CD4-positive, alpha-beta T cell treated with Interleukin-17A for 4 hours (primary cell): Measurements from ENCODE around the gene TRANK1.
A peak's percentile ranks its signal among the peaks of the same experiment; 100 is the strongest.
"Not testable (repeated sequence)": the region's sequence is repeated elsewhere in the genome, so short reads cannot be mapped to it uniquely, and the experiment has no call there.

Experiments used
- DNase-seq: peaks from one replicate; pipeline ENCODE4 v3.0.0-alpha.2; 2020; ENCODE audit warnings: mixed read lengths

TRANK1 gene

DNA sequence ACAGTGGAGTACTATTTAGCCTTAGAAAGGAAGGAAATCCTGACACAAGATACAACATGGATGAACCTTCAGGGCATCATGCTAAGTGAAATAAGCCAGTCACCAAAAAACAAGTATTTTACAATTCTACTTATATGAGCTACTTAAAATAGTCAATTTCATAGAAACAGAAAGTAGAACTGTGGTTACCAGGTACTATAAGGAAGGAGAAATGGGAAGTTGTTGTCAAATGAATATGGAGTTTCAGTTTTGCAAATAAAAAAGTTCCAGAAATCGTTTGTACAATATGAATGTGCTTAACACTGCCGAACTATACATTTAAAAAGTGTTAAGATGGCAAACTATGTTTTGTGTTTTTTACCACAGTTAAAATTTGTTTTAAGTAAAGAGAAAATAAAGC, 26.8 kb downstream of the TRANK1 start:
- no peak for DNase-seq

DNA sequence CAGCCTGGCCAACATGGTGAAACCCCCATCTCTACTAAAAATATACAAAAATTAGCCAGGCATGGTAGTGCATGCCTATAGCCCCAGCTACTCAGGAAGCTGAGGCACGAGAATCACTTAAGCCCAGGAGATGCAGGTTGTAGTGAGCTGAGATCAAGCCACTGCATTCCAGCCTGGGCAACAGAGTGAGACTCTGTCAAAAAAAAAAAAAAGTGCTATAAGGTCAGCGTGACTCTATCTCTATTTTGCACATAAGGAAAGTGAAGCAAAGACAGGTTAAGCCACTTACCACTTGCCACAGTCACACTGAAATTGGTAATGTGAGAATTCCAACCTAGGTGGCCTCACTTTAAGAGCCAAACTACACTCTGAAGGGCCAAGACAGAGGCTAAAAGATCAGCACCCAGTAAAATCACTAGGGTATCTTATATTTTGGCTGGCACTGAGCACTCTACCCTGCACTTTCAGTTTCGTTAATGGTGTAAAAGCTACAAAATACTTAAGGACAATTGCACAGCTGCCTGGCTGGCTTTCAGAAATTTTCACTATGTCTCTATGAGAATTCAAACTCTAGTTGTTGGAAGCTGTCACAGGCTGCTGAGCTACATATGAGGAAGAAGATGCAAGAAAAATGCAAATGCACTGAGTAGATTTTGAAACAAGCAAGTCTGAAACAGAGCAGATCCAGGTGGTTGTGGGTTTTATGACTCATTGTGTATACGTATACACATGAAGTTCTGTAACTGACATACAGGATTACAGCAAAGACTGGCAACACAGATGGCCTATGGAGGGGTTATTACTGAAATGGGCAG, 32.7 kb downstream of the TRANK1 start:
- DNase-seq = peak; percentile 49

DNA sequence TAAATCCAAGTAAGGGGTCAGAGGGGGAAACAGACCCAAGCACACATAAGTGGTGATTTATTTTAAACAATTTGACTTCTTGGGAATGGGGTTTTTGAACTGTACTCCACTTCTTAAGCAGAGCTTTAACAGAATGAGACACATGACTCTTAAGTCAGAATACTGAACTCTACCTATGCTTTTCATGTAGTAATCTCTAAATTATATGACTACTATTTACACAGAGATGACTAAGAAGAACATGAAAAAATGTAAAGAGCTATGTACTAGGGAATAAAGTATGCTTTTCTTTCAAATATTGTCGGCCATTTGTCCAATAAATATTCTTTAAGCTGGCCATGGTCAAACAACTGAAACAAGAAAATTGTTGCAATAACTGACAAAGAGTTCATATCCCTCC, 35.2 kb downstream of the TRANK1 start:
- no peak for DNase-seq

DNA sequence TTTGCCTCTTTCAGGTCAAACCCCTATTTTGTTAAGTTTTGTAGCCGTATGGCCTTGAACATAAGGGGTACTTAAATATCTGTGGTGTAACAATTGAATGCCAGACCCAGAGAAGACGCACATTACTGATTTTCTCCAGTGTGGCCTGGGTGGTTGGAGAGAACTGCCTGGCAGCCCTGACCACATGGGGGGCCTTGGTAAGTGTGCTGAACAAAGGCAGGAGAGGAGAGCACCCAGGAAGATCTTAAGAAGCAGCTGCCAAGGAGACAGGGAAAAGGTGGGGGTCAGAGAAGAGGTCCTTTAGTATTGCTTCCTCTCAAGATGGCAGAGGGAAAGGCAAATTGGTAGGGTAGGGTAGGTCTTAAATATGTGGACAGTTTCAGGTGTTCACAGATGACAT, 35.7 kb downstream of the TRANK1 start:
- no peak for DNase-seq

DNA sequence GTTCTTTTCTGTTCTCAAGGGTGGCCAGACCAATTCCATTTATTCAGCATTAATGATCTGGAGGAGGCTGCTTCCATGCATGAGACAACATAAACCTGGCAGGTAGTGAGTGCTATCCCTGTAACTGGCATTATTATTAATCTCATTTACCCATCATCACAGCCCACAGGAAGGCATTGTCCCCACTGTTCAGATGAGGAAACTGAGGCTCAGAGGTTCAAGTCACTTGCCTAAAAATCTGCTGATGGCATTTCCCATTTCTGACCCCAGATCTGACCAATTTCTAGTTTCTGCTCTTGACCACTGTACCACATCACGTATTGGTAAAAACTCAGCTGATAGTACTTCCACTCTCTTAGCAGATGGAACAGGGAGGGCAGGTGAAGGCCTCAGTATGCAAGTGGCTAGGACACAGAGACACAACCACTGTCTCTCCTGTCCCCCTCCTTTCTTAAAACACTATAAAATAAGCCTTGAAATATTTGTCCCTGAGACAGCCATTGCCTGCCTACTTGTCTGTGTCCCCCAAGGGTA, 36.1 kb downstream of the TRANK1 start:
- DNase-seq = no peak

DNA sequence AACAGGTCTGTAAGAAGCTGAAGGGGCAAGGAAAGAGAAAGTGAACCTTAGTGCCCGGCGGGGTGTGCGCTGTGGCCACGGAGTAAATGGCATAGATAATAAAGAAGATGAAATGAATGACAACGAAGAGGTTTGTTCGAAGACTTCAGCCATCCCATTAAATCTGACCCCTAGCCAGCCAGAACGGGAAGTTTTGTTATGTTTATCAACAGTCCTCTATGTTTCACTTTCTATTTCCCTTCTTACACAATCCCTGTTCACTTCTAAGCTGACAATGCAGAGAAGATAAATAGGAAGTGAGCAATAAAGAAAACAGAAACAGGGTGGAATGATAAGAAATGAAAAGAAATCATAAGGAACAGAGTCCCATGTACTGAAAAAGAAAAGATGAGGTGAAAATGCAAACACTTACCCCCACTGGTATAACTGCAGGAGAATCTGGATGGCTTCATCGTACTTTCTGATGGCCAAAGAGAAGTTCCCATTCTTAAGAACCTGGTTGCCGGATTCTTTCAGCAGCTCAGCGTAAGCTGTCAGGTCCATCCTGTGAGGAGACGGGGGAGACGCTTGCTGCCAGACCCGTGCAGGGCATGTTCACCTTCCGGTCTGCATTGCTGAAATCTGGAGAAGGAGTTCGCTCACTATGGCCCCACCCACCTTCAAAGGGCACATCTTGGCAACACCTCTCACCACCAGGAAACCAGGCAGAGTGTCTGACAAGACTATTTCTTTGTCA, 36.8 kb downstream of the TRANK1 start:
- DNase-seq = peak; percentile 83

DNA sequence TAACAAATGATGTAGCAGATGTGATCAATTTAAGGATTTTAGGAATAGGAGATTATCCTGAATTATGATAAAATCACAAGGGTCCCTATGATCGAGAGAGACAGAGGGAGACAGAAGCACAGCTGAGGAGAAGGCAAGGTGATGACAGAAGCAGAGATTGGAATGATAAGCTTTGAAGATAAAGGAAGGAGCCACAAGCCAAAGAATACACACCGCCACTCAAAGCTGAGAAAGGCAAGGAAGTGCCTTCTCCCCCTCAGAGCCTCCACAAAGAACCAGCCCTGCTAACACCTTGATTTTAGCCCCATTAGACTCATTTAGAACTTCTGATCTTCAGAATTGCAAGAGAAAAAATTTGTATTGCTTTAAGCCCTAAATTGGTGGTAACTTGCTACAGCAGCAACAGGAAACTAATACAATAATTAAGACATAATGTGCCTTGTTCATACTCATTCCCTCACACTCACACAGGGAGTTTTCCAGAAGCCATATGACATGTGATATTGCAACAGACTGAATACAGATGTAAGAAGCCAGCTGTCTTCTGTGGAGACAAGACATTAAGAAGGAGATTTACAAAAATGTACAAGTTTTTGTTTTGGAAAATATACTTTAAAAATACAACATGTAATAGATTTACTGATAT, 38.2 kb downstream of the TRANK1 start:
- DNase-seq = peak; percentile 45

DNA sequence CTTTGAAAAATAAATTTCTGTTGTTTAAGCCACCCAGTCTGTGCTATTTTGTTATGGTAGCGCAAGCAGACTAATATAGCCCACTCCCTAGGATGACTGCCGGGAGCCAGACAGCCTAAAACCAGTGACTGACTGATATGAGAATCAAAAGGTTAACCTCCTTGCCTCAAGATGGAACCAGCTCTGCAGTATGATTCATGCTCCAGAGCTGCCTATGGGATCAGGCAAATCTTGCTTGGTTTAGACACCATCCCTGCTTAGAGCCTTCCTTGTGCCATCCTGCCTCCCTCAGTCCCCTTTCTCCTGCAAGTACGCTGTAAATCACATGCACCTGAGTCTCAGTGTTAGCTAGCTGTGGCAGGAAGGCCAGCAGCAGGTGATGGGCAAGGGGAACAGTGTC, 39.3 kb downstream of the TRANK1 start:
- DNase-seq = peak; percentile 19

DNA sequence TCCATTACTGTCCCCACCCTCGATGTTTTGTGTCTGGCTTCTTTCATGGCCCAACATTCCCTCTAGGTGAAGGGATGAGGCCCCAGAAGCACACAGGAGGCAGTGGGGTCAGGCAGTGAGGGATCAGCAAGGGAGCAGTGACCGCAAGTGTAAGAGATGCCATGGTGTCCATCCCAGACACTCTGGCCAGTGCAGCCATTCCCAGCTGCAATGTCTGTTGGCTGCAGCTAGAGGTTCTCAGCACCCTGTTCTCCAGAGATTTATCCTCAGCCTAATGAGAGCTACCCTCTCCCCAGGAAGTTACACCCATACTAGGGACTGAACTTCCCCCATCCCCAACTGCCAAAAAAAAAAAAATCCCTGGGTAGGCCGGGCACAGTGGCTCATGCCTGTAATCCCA, 40.2 kb downstream of the TRANK1 start:
- DNase-seq = no peak

DNA sequence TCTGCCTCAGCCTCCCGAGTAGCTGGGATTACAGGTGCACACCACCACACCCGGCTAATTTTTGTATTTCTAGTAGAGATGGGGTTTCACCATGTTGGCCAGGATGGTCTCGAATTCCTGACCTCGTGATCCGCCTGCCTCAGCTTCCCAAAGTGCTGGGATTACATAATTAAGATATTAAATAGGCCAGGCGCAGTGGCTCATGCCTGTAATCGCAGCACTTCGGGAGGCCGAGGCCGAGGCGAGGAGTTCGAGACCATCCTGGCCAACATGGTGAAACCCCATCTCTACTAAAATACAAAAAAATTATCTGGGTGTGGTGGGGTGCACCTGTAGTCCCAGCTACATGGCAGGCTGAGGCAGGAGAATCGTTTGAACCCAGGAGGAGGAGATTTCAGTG, 40.8 kb downstream of the TRANK1 start:
- not testable (repeated sequence) for DNase-seq

DNA sequence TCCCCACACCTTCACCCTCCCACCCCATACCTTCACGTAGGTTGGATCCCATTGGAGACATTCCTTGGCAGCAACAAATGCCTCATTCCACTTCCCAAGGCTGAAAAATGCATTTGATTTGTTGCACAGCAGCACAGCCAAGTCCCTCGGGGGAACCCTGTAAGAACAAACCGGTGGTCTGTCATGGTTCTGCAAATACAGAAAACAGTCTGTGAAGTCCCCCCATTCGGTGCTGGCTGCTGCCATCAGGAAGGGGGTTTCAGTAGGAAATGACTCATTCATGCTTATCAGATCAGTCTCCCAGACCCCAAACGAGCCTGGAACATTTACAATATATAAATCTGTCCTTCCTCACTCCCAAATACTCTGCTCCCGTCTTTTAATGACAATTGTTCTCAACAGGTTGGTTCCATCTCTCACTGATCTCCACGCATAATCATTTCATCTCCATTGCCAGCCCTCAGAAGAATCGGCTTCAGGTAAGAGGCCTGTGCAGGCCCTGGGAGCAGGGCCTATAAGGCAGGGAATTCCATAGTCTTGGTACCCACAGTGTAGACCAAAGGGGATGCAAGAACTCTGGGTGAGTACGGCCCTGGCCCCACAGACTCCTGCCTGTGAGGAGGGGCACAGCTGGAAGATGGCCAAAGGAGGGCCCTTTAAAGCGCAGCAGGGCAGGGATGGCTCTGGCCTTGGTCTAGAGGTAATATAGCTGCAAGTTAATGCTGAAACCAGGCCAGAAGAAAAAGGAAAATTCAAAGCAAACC, 41.6 kb downstream of the TRANK1 start:
- no peak for DNase-seq

DNA sequence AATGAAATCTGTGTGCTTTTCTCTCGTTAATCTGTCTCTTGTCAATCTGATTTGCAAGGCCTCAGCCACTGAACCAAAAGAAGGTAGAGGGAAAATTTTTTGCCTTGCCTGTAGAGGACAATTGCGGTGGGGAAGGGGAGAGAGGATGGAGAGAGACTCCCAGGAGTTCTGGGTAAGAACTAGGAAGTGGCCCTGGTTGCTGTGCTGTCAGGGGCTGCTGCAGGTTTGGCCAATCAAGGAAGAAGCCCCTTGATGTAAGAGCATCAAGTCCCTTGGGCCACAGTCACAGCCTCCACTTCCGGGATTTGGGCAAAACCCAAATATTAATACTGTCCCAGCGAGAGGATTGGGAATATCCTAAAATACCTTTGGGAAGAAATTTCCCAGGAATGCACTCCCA, 43.3 kb downstream of the TRANK1 start:
- no peak for DNase-seq

DNA sequence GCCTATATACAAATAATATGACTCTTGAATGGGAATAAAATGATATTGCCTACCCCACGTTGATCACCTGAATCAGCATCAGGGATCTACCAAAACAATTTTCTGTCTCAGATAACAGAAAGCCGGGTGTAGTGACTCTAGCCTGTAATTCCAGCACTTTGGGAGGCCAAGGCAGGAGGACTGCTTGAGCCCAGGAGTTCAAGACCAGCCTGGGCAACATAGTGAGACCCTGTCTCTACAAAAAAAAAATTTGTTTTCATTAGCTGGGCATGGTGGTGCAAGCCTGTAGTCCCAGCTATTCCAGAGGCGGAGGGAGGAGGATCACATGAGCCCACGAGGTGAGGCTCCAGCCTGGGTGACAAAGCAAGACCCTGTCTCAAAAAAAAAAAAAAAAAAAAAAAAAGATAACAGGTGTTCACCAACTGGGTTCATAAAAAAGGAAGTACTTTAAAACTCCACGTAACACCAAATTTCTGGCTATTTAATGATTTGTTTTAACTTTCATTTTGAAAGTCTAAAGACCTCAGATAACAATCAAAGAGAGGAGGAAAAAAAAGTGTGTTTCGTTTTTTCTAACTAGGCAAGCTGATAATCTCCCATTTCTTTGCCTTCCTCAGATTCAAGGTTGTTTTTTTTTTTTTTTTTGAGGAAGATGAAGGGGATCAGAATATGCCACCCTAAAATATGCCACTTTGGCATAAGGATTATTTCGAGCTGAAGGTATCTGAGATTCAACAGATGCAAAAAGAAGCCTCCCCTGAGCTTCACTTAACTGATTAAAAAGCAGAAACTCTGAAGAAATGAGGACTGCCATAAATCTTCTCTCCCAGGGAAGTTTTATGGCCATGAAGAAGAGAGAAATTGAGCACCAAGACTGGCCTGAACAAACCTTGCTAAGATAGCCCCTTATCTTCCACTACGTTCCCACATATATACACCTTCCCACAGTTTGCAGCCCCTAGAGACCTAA, 44.1 kb downstream of the TRANK1 start:
- DNase-seq = no peak

DNA sequence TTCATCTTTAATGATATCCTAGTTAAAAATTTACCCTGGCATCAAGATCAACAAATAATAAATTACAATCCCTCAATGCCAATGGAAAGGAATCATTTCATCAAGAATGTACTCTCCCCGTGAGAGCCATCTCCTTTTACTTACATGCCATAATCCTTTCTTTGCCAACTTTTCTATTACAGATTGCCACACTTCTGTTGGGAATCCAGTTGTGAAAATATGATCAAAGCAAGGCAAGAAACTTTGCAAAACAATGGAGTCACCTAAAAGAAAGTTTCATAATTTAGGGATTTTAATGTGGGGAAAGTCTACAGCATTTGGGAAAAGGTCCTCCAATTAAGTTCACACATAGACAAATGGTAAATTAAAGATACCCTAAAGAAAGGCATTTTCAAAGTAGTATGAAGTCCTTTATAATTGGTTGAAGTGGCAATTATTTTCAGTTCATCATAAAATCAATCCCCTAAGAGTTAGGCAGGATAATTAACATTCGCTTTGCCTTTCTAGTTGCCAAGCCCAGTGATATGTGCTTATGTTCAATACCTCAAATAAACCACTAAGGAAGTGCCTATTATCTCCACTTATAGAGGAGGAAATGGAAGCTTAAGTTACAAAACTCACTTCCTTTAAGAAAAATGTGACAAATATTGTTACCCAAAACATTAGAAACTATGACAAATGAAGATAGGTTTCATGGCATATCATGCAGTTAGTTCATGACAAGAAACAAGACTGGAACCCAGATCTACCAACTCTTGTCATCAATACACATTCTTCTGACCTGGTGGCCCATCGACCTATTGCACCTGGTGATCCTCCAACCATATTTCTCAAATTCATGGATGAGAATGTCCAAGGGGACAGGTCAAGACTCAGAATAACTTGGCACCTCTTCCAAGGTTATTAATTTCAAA, 49.1 kb downstream of the TRANK1 start:
- no peak for DNase-seq

DNA sequence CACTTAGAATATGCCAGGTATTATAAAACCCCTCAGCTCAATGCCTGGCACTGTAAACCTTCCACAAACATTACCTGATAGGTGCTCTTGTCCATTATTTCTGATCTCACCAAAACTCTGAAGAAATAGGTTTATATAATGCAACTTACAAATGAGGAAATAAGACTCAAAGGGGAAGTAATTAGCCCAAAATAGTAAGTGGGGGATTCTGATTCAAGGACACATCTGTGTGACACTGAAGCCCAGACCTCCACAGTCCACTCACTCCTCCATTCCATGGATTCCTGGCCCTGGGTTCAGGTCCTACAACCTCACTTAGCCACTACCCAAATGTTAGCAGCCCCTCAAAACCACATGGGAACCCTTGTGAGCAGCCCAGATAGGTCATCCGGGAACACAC, 49.9 kb downstream of the TRANK1 start:
- DNase-seq = no peak

DNA sequence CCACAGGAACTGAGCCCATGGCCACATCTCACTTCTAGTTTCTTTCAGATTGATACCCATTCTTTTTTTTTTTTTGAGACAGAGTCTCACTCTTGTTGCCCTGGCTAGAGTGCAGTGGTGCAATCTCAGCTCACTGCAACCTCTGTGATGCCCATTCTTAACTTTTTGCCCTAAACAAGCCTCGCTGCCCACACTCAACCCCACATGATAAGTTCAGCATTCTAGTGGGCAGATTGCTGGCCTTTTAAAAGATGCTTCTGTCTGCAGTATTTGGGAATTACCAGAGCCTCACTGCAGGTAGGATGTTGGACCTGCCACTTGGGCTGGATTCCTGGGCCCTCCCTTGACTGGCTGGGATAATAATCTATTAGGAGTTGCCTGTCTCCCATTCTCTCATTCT, 51.0 kb downstream of the TRANK1 start:
- DNase-seq = no peak

DNA sequence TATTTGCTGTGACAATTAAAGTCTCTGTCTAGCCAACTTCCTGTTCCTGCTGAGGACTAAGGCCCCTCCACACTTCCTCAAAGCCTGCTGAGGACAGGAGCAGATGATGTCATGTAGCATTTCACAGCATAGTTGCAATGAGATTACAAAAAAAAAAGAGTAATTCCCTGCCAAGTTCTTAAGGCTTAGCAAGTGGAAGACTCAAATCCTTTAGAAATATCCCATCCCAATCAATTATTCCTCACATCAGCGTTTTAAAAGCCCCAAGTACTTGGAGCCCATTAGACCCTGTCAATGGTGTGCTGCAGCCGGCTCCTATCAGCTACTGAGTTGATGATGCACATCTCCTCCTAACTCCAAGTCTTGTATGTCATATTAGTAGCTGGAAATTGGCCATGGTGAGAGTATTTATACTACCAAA, 51.7 kb downstream of the TRANK1 start:
- DNase-seq = peak; percentile 69

DNA sequence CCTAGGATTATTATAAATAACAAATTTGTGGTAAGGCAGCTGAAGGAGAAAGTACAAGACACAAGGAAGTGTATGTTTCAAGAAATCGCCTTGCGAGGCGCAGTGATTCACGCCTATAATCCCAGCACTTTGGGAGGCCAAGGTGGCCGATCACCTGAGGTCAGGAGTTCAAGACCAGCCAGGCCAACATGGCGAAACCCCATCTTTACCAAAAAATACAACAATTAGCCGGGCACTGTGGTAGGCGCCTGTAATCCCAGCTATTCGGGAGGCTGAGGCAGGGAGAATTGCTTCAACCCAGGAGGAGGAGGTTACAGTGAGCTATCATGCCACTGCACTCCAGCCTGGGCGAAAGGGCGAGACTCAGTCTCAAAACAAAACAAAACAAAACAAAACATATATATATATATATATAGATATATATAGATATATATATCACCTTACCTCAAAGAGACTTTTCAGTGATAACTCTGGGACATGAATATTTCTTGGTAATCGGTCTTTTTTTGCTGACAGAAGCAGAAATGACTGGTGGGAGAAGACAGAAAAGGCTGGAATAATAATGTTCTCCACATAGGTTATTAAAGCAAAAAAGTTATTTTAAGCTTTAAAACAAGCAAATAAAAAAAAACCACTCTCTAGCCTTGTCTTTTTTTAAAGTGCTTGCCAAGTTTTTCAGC, 52.3 kb downstream of the TRANK1 start:
- no peak for DNase-seq

DNA sequence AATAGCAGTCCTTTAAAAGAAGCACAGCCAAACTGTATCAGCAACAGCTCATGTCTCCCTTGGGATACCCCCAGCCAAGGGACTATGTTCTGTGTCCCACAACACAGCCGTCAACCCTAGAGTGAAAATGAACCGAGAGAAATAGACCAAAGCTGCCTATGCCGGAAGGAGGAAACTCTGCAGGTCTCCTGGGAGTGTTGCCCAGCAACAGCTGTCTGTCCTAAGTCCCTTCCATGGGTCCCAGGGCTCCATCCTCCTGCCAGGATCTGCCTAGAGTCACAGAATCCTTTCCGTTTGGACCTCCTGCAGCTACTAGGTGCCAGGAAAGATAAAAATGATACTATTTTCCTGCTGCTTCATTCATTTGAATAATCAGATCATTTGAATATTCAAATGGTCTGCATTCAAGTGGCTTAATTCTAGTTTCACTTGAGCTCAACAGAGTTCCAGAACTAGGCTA, 53.1 kb downstream of the TRANK1 start:
- no peak for DNase-seq

DNA sequence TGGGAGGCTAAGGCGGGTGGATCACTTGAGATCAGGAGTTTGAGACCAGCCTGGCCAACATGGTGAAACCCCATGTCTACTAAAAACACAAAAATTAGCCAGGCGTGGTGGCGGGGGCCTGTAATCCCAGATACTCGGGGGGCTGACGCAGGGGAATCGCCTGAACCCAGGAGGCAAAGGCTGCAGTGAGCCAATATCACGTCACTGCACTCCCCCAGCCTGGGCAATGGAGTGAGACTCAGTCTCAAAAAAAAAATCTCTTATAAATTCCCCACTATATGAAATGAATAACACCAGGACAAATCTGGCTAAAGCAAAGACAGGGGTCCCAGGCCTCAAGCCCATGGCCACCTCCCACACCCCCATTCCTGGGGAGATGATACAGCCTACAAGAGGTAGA, 53.8 kb downstream of the TRANK1 start:
- not testable (repeated sequence) for DNase-seq
